GM18909 (cell line): ENCODE data around the gene SRM.
"Not testable (repeated sequence)": the region's sequence is repeated elsewhere in the genome, so short reads cannot be mapped to it uniquely, and the experiment has no call there.

Experiments used
- ATAC-seq: cut with Tn5 transposase; IDR thresholded peaks from one replicate; pipeline ENCODE4 v1.9.1; 2021; ENCODE audit warnings: mild to moderate bottlenecking; ENCODE audit not compliant: unreplicated experiment, poor library complexity

The SRM gene

DNA sequence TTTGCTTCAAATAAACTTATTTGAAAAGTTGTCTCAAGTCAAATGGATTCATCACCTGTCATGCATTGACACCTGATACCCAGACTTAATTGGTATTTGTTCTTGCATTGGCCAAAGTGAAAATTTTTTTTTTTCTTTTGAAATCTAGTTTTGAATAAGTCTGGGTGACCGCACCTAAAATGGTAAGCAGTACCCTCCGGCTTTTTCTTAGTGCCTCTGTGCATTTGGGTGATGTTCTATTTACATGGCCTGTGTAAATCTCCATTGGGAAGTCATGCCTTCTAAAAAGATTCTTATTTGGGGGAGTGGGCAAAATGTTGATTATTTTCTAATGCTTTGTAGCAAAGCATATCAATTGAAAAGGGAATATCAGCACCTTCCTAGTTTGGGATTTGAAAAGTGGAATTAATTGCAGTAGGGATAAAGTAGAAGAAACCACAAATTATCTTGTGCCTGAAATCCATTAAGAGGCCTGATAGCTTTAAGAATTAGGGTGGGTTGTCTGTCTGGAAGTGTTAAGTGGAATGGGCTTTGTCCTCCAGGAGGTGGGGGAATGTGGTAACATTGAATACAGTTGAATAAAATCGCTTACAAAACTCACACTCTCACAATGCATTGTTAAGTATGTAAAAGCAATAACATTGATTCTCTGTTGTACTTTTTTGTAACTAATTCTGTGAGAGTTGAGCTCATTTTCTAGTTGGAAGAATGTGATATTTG lies 35.5 kb downstream of the SRM start:
- ATAC-seq, result no peak

DNA sequence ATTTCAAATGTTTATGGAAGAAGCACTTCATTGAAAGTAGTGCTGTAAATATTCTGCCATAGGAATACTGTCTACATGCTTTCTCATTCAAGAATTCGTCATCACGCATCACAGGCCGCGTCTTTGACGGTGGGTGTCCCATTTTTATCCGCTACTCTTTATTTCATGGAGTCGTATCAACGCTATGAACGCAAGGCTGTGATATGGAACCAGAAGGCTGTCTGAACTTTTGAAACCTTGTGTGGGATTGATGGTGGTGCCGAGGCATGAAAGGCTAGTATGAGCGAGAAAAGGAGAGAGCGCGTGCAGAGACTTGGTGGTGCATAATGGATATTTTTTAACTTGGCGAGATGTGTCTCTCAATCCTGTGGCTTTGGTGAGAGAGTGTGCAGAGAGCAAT lies 36.6 kb downstream of the SRM start:
- ATAC-seq, result no peak

DNA sequence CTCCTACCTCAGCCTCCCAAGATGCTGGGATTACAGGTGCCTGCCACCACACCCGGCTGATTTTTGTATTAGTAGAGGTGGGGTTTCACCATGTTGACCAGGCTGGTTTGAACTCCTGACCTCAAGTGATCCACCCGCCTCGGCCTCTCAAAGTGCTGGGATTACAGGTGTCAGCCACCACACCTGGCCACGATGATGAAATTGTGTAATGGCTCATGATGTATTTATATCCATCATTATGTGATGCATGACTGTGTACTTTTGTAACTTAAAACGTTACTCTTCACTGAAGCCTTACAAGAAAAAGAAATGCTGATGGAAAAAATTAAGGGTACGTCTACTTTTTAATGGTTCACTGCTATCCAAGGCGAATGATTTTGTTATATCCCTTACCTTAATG lies 39.8 kb downstream of the SRM start:
- ATAC-seq, result no peak

DNA sequence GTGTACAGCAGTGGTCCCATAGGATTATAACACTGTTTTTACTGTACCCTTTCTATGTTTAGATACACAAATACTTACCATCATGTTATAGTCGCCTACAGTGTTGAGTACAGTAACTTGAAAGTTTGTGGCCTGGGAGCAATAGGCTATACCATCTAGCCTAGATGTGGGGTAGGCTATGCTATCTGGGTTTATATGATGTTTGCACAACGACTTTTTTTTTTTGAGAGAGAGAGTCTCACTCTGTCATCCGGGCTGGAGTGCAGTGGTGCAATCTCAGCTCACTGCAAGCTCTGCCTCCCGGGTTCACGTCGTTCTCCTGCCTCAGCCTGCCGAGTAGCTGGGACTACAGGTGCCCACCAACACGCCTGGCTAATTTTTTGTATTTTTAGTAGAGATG lies 40.5 kb downstream of the SRM start:
- ATAC-seq, result not testable (repeated sequence)

DNA sequence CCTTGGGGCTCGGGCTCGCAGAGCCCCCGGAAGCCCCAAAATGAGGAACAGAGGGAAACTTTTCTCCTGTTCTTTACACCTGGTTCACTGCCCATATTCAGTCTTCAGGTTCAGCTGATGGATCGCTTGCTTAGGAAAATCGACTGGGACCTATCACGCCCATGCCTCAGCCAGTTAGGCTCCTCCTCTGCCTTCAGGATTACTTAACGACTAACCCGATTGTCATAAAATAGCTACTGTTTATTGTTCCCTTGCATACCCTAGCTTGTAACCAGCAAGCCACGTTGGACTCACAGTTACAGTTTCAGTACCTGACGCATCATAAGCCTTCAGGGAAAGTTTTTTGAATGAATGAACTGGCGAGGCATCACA lies 46.7 kb downstream of the SRM start:
- peak; percentile 1 for ATAC-seq

DNA sequence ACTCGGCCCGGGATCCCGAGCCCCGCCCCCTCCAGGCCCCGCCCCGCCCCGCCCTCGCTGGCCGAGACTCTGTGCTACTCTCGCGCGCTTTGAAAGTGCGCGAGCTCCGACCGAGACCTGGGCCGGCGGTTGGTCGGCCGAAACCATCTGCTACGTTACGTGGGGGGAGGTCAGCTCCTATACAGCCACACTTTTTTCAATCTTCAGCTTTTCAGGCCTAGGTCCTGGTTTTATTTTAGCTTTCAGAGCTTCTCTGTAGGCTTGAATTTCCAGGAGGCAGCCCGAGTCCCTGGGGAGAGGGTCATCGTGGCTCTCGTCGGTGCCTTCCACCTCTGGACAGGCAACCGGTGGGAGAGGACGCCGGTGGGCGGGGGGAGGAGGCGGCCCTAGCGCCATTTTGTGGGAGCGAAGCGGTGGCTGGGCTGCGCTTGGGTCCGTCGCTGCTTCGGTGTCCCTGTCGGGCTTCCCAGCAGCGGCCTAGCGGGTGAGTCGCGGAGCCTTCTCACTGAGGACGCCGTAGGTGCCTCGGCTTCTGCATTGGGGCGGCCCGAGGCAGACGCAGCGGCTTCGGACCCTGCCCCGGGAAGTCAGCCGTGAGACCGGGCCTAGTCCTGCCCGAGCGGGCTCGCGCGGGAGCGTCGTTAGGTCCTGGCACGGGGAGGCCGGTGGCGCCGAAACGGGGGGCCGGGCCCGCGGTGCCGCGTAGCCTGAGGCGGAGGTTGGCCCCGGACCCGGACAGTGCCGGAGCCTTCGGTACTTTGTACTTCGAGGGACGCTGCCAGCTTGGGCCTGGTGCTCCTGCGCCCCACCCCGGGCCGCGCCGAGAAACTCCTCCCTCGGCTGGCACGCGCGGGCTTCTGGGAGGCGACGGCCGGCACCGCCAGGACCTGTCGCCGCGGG lies 47.3 kb downstream of the SRM start, which contains the start of gene TARDBP:
Gene TARDBP (plus strand): TSS at position 395 of the 900 bp plus-strand sequence. CDS start 1,074 bp downstream, outside the sequence.
- ATAC-seq, result peak; percentile 90
